DLD1 (cell line): Measurements from ENCODE around the gene ANO9.
"Not testable (repeated sequence)": the region's sequence is repeated elsewhere in the genome, so short reads cannot be mapped to it uniquely, and the experiment has no call there.

Experiments
- in situ Hi-C: cut with HindIII; loops from 2 replicates; pipeline ENCODE4 v1.10.0; 2017; ENCODE audit warnings: low sequenced_read_pairs

Gene ANO9

DNA sequence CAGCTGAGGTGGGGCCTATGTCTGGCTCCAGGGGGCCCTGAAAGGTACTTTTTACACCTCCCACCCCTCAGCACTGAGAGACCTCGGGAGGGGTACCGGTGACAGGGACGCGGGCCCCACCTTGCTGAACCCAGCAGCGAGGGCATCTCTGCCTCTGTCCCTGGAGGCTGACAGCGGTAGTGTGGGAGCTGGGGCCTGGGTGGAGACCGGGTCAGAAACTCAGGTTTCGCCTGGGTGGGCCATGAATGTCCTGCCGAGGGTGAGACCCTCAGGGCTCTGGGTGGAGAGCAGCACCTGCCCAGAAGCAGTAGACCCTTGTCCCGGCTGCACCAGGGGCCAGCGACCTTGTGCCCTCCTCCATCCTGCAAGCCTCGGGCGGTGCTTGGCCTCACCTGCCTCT lies 30.5 kb upstream of the ANO9 start:
- in situ Hi-C loops = no loop called here

- in situ Hi-C loops = no loop called here
These were observed 29.8 kb upstream of the ANO9 start for GRCh38 chr11:471468-472145.

GRCh38 chr11:469684-470560 lies 28.1 kb upstream of the ANO9 start:
- in situ Hi-C loops = no loop called here

- in situ Hi-C loops = not testable (repeated sequence)
These were observed 27.3 kb upstream of the ANO9 start for GRCh38 chr11:469026-469683.

DNA sequence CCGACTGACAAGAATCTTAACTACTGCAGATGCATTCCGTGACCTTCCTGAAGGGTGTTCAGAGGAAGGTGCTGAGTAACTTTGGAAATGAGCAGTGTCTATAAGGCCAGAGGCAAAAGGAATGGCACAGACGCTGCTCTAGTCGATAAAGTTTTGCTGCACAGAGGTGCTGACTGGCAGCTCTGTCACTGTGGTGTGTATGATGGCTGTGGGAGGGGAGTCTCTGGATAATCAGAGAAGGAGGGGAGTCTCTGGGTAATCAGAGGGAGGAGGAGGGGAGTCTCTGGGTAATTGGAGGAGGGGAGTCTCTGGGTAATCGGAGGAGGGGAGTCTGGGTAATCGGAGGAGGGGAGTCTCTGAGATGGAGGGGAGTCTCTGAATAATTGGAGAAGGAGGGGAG lies 26.7 kb upstream of the ANO9 start:
- in situ Hi-C loops = no loop called here

DNA sequence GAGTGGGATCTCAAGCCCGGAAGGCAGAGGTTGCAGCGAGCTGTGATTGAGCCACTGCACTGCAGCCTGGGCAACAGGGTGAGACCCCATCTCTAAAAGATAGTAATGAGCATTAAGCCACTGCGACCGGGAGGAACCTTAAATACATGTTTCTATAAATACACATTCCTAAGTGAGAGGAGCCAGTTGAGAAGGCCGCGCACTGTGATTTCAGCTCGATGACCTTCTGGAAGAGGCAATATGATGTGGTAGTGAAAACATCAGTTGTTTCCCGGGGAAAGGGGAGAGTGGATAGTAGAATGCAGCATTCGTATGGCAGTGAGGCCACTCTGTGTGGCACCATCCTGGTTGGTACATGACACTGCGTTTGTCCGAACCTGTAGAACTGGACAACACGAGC lies 26.2 kb upstream of the ANO9 start:
- in situ Hi-C loops = no loop called here

- in situ Hi-C loops = no loop called here
These were observed 24.2 kb upstream of the ANO9 start for GRCh38 chr11:465896-466530.

DNA sequence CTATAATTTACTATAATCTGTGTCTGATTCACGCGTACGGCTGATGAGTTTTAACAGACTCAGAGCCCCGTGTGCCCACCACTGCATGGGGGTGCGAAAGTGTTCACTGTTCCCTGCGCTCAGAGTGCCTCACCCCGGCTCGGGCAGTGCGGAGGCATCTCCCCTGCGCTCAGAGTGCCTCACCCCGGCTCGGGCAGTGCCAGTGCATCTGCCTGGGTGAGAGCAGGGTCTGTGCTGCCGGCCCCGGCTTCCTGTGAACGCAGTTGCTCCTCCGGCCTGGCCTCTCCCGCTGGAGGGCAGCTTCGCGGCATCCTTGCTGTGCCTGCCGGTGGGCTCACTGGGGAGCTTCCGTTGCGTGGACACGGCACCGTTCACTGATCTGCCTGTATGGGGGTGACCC lies 22.5 kb upstream of the ANO9 start:
- in situ Hi-C loops = no loop called here

- in situ Hi-C loops = no loop called here
These were observed 20.5 kb upstream of the ANO9 start for GRCh38 chr11:462107-462890.

DNA sequence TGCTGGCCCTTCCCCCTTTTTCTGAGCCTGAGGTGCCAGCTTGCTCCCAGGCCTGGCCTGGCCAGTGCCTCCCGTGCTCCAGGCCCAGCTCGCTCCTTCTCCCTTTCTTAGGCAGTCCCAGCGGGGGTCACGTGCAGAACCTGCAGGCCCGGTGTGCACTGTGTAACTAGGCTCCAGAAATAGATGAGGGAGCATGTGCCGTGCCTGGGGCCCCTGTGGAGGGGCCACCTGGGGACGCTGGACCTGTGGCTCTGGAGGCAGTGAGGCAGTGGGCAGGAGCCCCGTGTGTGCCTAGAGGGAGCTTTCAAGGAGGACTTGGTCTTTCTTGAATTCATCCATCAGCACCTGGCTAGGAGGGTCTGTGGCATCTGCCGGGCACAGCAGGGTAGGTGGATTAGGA lies 19.8 kb upstream of the ANO9 start:
- in situ Hi-C loops = no loop called here

DNA sequence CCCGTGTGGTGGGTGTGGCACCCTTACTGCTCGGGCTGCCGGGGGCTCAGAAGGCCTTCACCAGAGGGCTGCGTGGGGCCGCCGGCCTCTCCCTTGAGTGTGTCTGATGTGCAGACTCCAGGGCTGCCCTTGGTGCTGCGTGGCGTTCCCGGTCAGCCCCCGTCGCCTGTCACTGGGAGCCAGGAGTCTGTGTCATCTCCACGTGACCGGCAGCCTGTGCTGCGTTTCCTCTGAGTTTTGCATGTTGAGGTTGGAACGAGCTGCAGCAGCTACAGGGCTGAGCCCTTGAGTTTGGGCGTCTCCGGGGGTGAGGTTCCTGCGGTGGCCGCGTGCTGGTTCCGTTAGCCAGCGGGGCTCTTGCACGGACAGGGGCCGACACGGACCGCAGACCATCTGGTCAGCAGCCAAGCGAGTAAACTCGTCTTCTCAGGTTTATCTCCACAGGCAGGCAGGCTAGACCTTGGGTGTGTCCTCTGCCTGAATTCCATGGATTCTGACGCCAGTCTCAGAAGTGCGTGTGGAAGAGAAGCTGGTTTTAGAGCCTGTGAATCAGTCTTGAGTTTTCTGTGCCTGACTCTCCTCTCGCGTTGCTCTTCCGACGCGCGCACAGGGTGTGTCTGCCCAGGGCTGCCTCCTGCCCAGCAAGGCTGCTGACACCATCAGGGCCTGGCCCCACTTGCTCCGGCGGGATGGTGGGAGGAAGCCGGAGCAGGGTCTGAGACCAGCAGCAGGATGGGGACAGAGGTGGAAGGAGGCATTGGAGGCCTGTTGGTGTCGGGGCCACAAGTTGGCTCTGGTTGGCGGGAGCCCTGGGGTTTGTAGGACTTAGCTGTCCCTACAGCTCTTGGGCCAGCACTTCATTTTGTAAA lies 18.8 kb upstream of the ANO9 start:
- in situ Hi-C loops = no loop called here

- in situ Hi-C loops = loop anchor here (10.0 kb wide), 2 partner anchors 75 to 205 kb away; no protein-coding TSS in a partner anchor
These were observed 17.9 kb upstream of the ANO9 start for GRCh38 chr11:459511-460220.

GRCh38 chr11:457111-457760 lies 15.4 kb upstream of the ANO9 start:
- in situ Hi-C loops = loop anchor here (10.0 kb wide), 2 partner anchors 72 to 202 kb away; no protein-coding TSS in a partner anchor

GRCh38 chr11:456533-456932 lies 14.7 kb upstream of the ANO9 start:
- in situ Hi-C loops = loop anchor here (10.0 kb wide), 2 partner anchors 72 to 202 kb away; no protein-coding TSS in a partner anchor

GRCh38 chr11:455566-456147 lies 13.8 kb upstream of the ANO9 start:
- in situ Hi-C loops = loop anchor here (10.0 kb wide), 2 partner anchors 71 to 201 kb away; no protein-coding TSS in a partner anchor

- in situ Hi-C loops = loop anchor here (10.0 kb wide), 2 partner anchors 70 to 200 kb away; no protein-coding TSS in a partner anchor
These were observed 13.2 kb upstream of the ANO9 start for GRCh38 chr11:454801-455565.

DNA sequence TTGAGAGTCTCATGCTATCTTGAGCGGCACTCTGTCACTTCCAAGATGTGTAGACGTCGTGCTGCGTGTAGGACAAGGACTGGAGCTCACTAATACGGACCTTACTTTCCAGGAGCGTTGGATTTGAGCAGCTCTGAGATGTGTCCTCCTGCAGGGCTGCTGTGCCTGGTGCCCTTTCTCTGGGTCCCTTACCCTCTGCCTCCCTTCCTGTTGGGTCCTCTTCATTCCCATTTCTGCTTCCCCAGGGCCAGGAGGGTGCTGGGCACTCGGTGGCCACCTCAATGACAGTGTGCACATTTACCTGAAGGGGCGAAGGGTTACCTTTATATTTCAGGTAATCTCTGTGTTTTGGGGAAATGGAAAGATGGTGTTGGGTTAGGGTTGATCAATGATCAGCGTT lies 12.2 kb upstream of the ANO9 start:
- in situ Hi-C loops = loop anchor here (10.0 kb wide), 2 partner anchors 69 to 199 kb away; no protein-coding TSS in a partner anchor
